Measurements from ENCODE around the gene ASXL1. TPM values are rescaled to one million over a fixed set of nuclear protein-coding genes. Genes with fewer than 3 reads are reported as not detected.
"Not testable (repeated sequence)": the region's sequence is repeated elsewhere in the genome, so short reads cannot be mapped to it uniquely, and the experiment has no call there.

Gene ASXL1
- total and polyA plus RNA-seq, 8 donors: 9.0 to 185 (median 61.7) TPM

- Histone ChIP-seq H3K36me3 (peaks cover 0 to 12% (median 7%) of the 10 kb centered on the region in 4 donors), H3K4me1 (peaks cover 4 to 42% (median 32%) of the 10 kb centered on the region in 4 donors), H3K4me3 (no peak overlapping the region), H3K9me3 (no peaks in the 10 kb centered on the region), H3K27me3 (no peaks in the 10 kb centered on the region), H3K27ac (peak overlapping the region in 2 of 5 donors; percentile 47 to 49)
- intact Hi-C loops (cut with DNase I; ENCODE audit: low total_unique reads): loop anchor here (10.0 kb wide), 1 partner anchor 147 kb away; no protein-coding TSS in a partner anchor
- WGBS, 5 donors: 84 to 95% (median 89%) methylated on average over 11 of the region's 11 CpGs
- TF ChIP-seq POLR2A (IDR thresholded peaks at IDR 0.05) (no peak), CTCF (IDR thresholded peaks at IDR 0.05) (no peak), POLR2AphosphoS5 (IDR thresholded peaks at IDR 0.05) (no peak), EP300 (IDR thresholded peaks at IDR 0.05) (no peak)
- no peak for DNase-seq
Measured at GRCh38 chr20:32337937-32338661, 20.0 kb upstream of the ASXL1 start.

GRCh38 chr20:32338665-32339064 is 19.5 kb upstream of the ASXL1 start:
- no peak for DNase-seq
- H3K27me3 ChIP-seq: no peaks in the 10 kb centered on the region
- peak overlapping the region; percentile 14 to 59 (median 47) for H3K27ac ChIP-seq
- peaks cover 0 to 9% (median 6%) of the 10 kb centered on the region in 4 donors for H3K36me3 ChIP-seq
- peaks cover 4 to 43% (median 28%) of the 10 kb centered on the region in 4 donors for H3K4me1 ChIP-seq
- H3K9me3 ChIP-seq: no peaks in the 10 kb centered on the region
- TF ChIP-seq EP300 (IDR thresholded peaks at IDR 0.05) (no peak), POLR2AphosphoS5 (IDR thresholded peaks at IDR 0.05) (no peak), CTCF (IDR thresholded peaks at IDR 0.05) (no peak), POLR2A (IDR thresholded peaks at IDR 0.05) (no peak)
- WGBS, 5 donors: 54 to 82% (median 75%) methylated on average over 7 of the region's 7 CpGs
- no peak overlapping the region for H3K4me3 ChIP-seq
- intact Hi-C loops (cut with DNase I; ENCODE audit: low total_unique reads): loop anchor here (10.0 kb wide), 1 partner anchor 146 kb away; no protein-coding TSS in a partner anchor

GRCh38 chr20:32339116-32339515 is 19.0 kb upstream of the ASXL1 start:
- Histone ChIP-seq H3K27me3 (no peaks in the 10 kb centered on the region), H3K4me3 (no peak overlapping the region), H3K9me3 (no peaks in the 10 kb centered on the region), H3K27ac (peak overlapping the region; percentile 14 to 59 (median 47)), H3K36me3 (peaks cover 0 to 4% (median 3%) of the 10 kb centered on the region in 4 donors), H3K4me1 (peaks cover under 1 to 43% (median 23%) of the 10 kb centered on the region in 4 donors)
- WGBS, 5 donors: 26 to 49% (median 40%) methylated on average over 2 of the region's 2 CpGs
- TF ChIP-seq EP300 (IDR thresholded peaks at IDR 0.05) (no peak), CTCF (IDR thresholded peaks at IDR 0.05) (no peak), POLR2AphosphoS5 (IDR thresholded peaks at IDR 0.05) (no peak), POLR2A (IDR thresholded peaks at IDR 0.05) (no peak)
- peak in 1 of 2 donors; percentile 46 for DNase-seq
- intact Hi-C loops (cut with DNase I; ENCODE audit: low total_unique reads): loop anchor here (10.0 kb wide), 1 partner anchor 146 kb away; no protein-coding TSS in a partner anchor

- H3K27ac ChIP-seq; DNase-seq; H3K36me3 ChIP-seq; H3K27me3 ChIP-seq; H3K9me3 ChIP-seq; intact Hi-C loops (cut with DNase I; ENCODE audit: low total_unique reads); H3K4me3 ChIP-seq: not testable (repeated sequence)
- WGBS, 5 donors: 80 to 93% (median 89%) methylated on average over 2 of the region's 2 CpGs
- peaks cover 0 to 59% (median 29%) of the 10 kb centered on the region in 4 donors for H3K4me1 ChIP-seq
Measured at GRCh38 chr20:32341053-32341452, 17.1 kb upstream of the ASXL1 start.

GRCh38 chr20:32343439-32343838 is 14.7 kb upstream of the ASXL1 start:
- no peak for TF ChIP-seq EP300 (IDR thresholded peaks at IDR 0.05)
- TF ChIP-seq CTCF (IDR thresholded peaks at IDR 0.05): no peak
- TF ChIP-seq POLR2A (IDR thresholded peaks at IDR 0.05): no peak
- no peak for TF ChIP-seq POLR2AphosphoS5 (IDR thresholded peaks at IDR 0.05)
- DNase-seq: no peak
- Histone ChIP-seq H3K4me1 (peaks cover 0 to 46% (median 24%) of the 10 kb centered on the region in 4 donors), H3K27ac (no peak overlapping the region), H3K9me3 (no peaks in the 10 kb centered on the region), H3K36me3 (no peaks in the 10 kb centered on the region), H3K4me3 (no peak overlapping the region), H3K27me3 (no peaks in the 10 kb centered on the region)
- WGBS, 5 donors: 76 to 87% (median 83%) methylated on average over 3 of the region's 3 CpGs
- intact Hi-C loops (cut with DNase I; ENCODE audit: low total_unique reads): no loop called here

All from stomach (tissue), 9 donors.